Mesenchymal stem cell (in vitro differentiated cells and primary cell): ENCODE measurements around the gene FAM83E.

Source experiments
- DNase-seq: peaks from one replicate; pipeline ENCODE4 v3.0.0-alpha.2; 2013
- H2AFZ ChIP-seq: one replicate; pipeline ENCODE4 v1.6.1; 2013; ENCODE audit warnings: low read depth, mild to moderate bottlenecking, control low read depth, inconsistent platforms, low read length, moderate library complexity
- H2AK5ac ChIP-seq: 2 replicates; pipeline ENCODE4 v1.6.1; 2013; ENCODE audit warnings: low read length, moderate library complexity, mild to moderate bottlenecking, inconsistent platforms; ENCODE audit not compliant: severe bottlenecking
- H2BK120ac ChIP-seq: one replicate; pipeline ENCODE4 v1.6.1; 2013; ENCODE audit warnings: low read depth, mild to moderate bottlenecking, inconsistent platforms, low read length, moderate library complexity
- H2BK12ac ChIP-seq, 2 experiments: one replicate each; pipeline ENCODE4 v1.6.1; 2013; ENCODE audit warnings: inconsistent platforms in 2 of 2, low read length in 2 of 2, mild to moderate bottlenecking in 2 of 2, moderate library complexity in 2 of 2, control low read depth in 1 of 2
- H2BK15ac ChIP-seq: one replicate; pipeline ENCODE4 v1.6.1; 2013; ENCODE audit warnings: mild to moderate bottlenecking, low read depth, inconsistent platforms; ENCODE audit not compliant: poor library complexity, severe bottlenecking
- H2BK5ac ChIP-seq: 2 replicates; pipeline ENCODE4 v1.6.1; 2013; ENCODE audit warnings: low read depth, mild to moderate bottlenecking, low read length, control low read depth, inconsistent platforms; ENCODE audit not compliant: poor library complexity, severe bottlenecking
- H3K14ac ChIP-seq, 2 experiments: one replicate each; pipeline ENCODE4 v1.6.1; 2013; ENCODE audit warnings: inconsistent platforms in 2 of 2, low read length in 2 of 2, control low read depth in 1 of 2, mild to moderate bottlenecking in 1 of 2, moderate library complexity in 1 of 2
- H3K18ac ChIP-seq, 2 experiments: one replicate each; pipeline ENCODE4 v1.6.1; 2013; ENCODE audit warnings: inconsistent platforms in 2 of 2, low read length in 2 of 2, control low read depth in 1 of 2, low read depth in 1 of 2, mild to moderate bottlenecking in 1 of 2
- H3K23ac ChIP-seq, 2 experiments: one replicate each; pipeline ENCODE4 v1.6.1; 2013; ENCODE audit warnings: inconsistent platforms in 2 of 2, low read length in 2 of 2, mild to moderate bottlenecking in 2 of 2, moderate library complexity in 2 of 2, control low read depth in 1 of 2
- H3K27ac ChIP-seq: 2 replicates; pipeline ENCODE4 v1.5.1; 2013; ENCODE audit warnings: mild to moderate bottlenecking, moderate library complexity, low read length, control low read depth, inconsistent platforms; ENCODE audit not compliant: poor library complexity, severe bottlenecking
- H3K27me3 ChIP-seq, 2 experiments: 2 replicates each; pipeline versions ENCODE4 v1.6.1 to v1.7.0; 2013; ENCODE audit warnings: low read length in 2 of 2, mild to moderate bottlenecking in 2 of 2, moderate library complexity in 2 of 2, control low read depth in 1 of 2, inconsistent platforms in 1 of 2; ENCODE audit not compliant: control insufficient read depth in 1 of 2, insufficient read depth in 1 of 2
- H3K36me3 ChIP-seq, 2 experiments: 2 replicates each; pipeline versions ENCODE4 v1.6.1 to v1.7.0; 2013; ENCODE audit warnings: low read length in 2 of 2, control low read depth in 1 of 2, inconsistent platforms in 1 of 2, low read depth in 1 of 2, mild to moderate bottlenecking in 1 of 2; ENCODE audit not compliant: insufficient read depth in 2 of 2, control insufficient read depth in 1 of 2
- H3K4ac ChIP-seq, 2 experiments: one replicate each; pipeline ENCODE4 v1.6.1; 2013; ENCODE audit warnings: inconsistent platforms in 2 of 2, low read length in 2 of 2, mild to moderate bottlenecking in 2 of 2, moderate library complexity in 2 of 2, control low read depth in 1 of 2, low read depth in 1 of 2
- H3K4me1 ChIP-seq: 2 replicates; pipeline ENCODE4 v1.6.1; 2013; ENCODE audit warnings: low read depth, low read length, control low read depth; ENCODE audit not compliant: control insufficient read depth, insufficient read depth
- H3K4me2 ChIP-seq: 2 replicates; pipeline ENCODE4 v1.6.1; 2013; ENCODE audit warnings: low read length, mild to moderate bottlenecking, inconsistent platforms; ENCODE audit not compliant: poor library complexity, severe bottlenecking
- H3K4me3 ChIP-seq, 2 experiments: 2 replicates each; pipeline versions ENCODE4 v1.5.1 to v1.7.0; 2013; ENCODE audit warnings: low read length in 2 of 2, mild to moderate bottlenecking in 2 of 2, control low read depth in 1 of 2, low read depth in 1 of 2; ENCODE audit not compliant: insufficient read depth in 1 of 2
- H3K79me1 ChIP-seq: replicated peaks from 2 replicates; pipeline ENCODE4 v1.6.1; 2013; ENCODE audit warnings: mild to moderate bottlenecking, control low read depth, low read length, inconsistent platforms; ENCODE audit not compliant: poor library complexity, severe bottlenecking
- H3K9ac ChIP-seq: 2 replicates; pipeline ENCODE4 v1.7.0; 2013; ENCODE audit warnings: mild to moderate bottlenecking, low read length, moderate library complexity
- H3K9me3 ChIP-seq: 2 replicates; pipeline ENCODE4 v1.7.0; 2013; ENCODE audit warnings: mild to moderate bottlenecking, low read length; ENCODE audit not compliant: control insufficient read depth
- H4K8ac ChIP-seq: one replicate; pipeline ENCODE4 v1.6.1; 2013; ENCODE audit warnings: inconsistent platforms, mild to moderate bottlenecking, low read length, moderate library complexity
- H4K91ac ChIP-seq: one replicate; pipeline ENCODE4 v1.6.1; 2013; ENCODE audit warnings: mild to moderate bottlenecking, low read length, inconsistent platforms
- WGBS: methylation state at CpG from one replicate; pipeline ENCODE4 v1.1.7; 2013; ENCODE audit warnings: mixed read lengths; 5-methylcytosine and 5-hydroxymethylcytosine counted together

FAM83E gene

GRCh38 chr19:48617146-48617937 is 2.5 kb upstream of the FAM83E start:
- no peak overlapping the region for H4K8ac ChIP-seq
- H2BK15ac ChIP-seq = no peak overlapping the region
- H3K36me3 ChIP-seq = peaks cover 37 to 51% of the 10 kb centered on the region in 2 experiments
- H4K91ac ChIP-seq = no peak overlapping the region
- peak overlapping the region; percentile 100 for H3K9ac ChIP-seq
- no peak overlapping the region for H2BK120ac ChIP-seq
- no peak overlapping the region for H3K4ac ChIP-seq
- 89% methylated on average over 18 of the region's 18 CpGs for WGBS
- peak overlapping the region; percentile 86 for H3K4me2 ChIP-seq
- H3K18ac ChIP-seq = no peak overlapping the region
- H3K27me3 ChIP-seq = no peaks in the 10 kb centered on the region
- peaks cover 8% of the 10 kb centered on the region for H3K79me1 ChIP-seq
- peak overlapping the region in 1 of 2 experiments; percentile 23 for H3K23ac ChIP-seq
- no peaks in the 10 kb centered on the region for H3K9me3 ChIP-seq
- peaks cover 38% of the 10 kb centered on the region for H3K4me1 ChIP-seq
- no peak overlapping the region for H3K14ac ChIP-seq
- peak overlapping the region; percentile 42 to 94 for H3K4me3 ChIP-seq
- H2AFZ ChIP-seq = no peak overlapping the region
- H2BK5ac ChIP-seq = no peak overlapping the region
- no peak overlapping the region for H3K27ac ChIP-seq
- H2BK12ac ChIP-seq = no peak overlapping the region
- DNase-seq = no peak
- peak overlapping the region; percentile 26 for H2AK5ac ChIP-seq

GRCh38 chr19:48616491-48617056 is 1.7 kb upstream of the FAM83E start:
- H2AK5ac ChIP-seq = no peak overlapping the region
- no peak overlapping the region for H2BK120ac ChIP-seq
- H3K9ac ChIP-seq = peak overlapping the region; percentile 100
- peak overlapping the region; percentile 86 for H3K4me2 ChIP-seq
- H2BK5ac ChIP-seq = no peak overlapping the region
- H2BK12ac ChIP-seq = no peak overlapping the region
- H3K23ac ChIP-seq = no peak overlapping the region
- H3K18ac ChIP-seq = no peak overlapping the region
- no peak overlapping the region for H3K4ac ChIP-seq
- peaks cover 6% of the 10 kb centered on the region for H3K79me1 ChIP-seq
- no peaks in the 10 kb centered on the region for H3K27me3 ChIP-seq
- H3K4me1 ChIP-seq = peaks cover 38% of the 10 kb centered on the region
- H3K36me3 ChIP-seq = peaks cover 33 to 56% of the 10 kb centered on the region in 2 experiments
- H2AFZ ChIP-seq = no peak overlapping the region
- no peak overlapping the region for H3K14ac ChIP-seq
- WGBS = 77% methylated on average over 8 of the region's 12 CpGs
- H4K91ac ChIP-seq = no peak overlapping the region
- no peak for DNase-seq
- H3K9me3 ChIP-seq = no peaks in the 10 kb centered on the region
- no peak overlapping the region for H4K8ac ChIP-seq
- no peak overlapping the region for H3K27ac ChIP-seq
- H3K4me3 ChIP-seq = peak overlapping the region in 1 of 2 experiments; percentile 94
- no peak overlapping the region for H2BK15ac ChIP-seq

- Histone ChIP-seq H3K4ac (no peak overlapping the region), H3K4me1 (peaks cover 38% of the 10 kb centered on the region), H2BK12ac (no peak overlapping the region), H3K27ac (no peak overlapping the region), H3K4me3 (peak overlapping the region in 1 of 2 experiments; percentile 94), H3K9me3 (no peaks in the 10 kb centered on the region), H4K8ac (no peak overlapping the region), H3K79me1 (peaks cover 6% of the 10 kb centered on the region), H2BK15ac (no peak overlapping the region), H2AK5ac (no peak overlapping the region), H2BK120ac (no peak overlapping the region), H3K36me3 (peaks cover 29 to 57% of the 10 kb centered on the region in 2 experiments), H2BK5ac (no peak overlapping the region), H3K18ac (no peak overlapping the region), H2AFZ (no peak overlapping the region), H4K91ac (no peak overlapping the region), H3K27me3 (no peaks in the 10 kb centered on the region), H3K23ac (no peak overlapping the region), H3K4me2 (no peak overlapping the region), H3K9ac (peak overlapping the region; percentile 100), H3K14ac (no peak overlapping the region)
- 94% methylated on average over 16 of the region's 16 CpGs for WGBS
- no peak for DNase-seq
Measured at GRCh38 chr19:48616041-48616436, 1.2 kb upstream of the FAM83E start.

GRCh38 chr19:48615231-48616040 is 560 bp upstream of the FAM83E start:
- Histone ChIP-seq H3K23ac (no peak overlapping the region), H3K4me1 (peaks cover 38% of the 10 kb centered on the region), H3K27me3 (no peaks in the 10 kb centered on the region), H3K36me3 (peaks cover 29 to 57% of the 10 kb centered on the region in 2 experiments), H2BK15ac (no peak overlapping the region), H3K4me3 (no peak overlapping the region), H2AFZ (no peak overlapping the region), H2BK120ac (no peak overlapping the region), H3K9ac (peak overlapping the region; percentile 100), H3K14ac (no peak overlapping the region), H4K8ac (no peak overlapping the region), H3K27ac (no peak overlapping the region), H3K79me1 (peaks cover 5% of the 10 kb centered on the region), H3K9me3 (no peaks in the 10 kb centered on the region), H2AK5ac (no peak overlapping the region), H2BK12ac (no peak overlapping the region), H2BK5ac (no peak overlapping the region), H3K18ac (no peak overlapping the region), H3K4me2 (no peak overlapping the region), H4K91ac (no peak overlapping the region), H3K4ac (no peak overlapping the region)
- whole genome bisulfite sequencing = 88% methylated on average over 17 of the region's 19 CpGs
- DNase-seq = no peak
